SK-N-SH (cell line): ENCODE data around the gene SERPINB2. TPM values are rescaled to one million over a fixed set of nuclear protein-coding genes. Genes with fewer than 3 reads are reported as not detected.

Experiments
- CTCF ChIA-PET: fragments of 300-600, 350-600 bp; formaldehyde crosslinking; extraction: SDS; loops from one replicate; lab custom pipeline; 2021; lab: Yijun Ruan, JAX
- POLR2A ChIA-PET: fragments of 350-600 bp; sonication (Branson Sonifier 250); formaldehyde crosslinking; extraction: SDS; loops from one replicate; lab custom pipeline; 2020; ENCODE audit warnings: antibody characterized with exemption, inconsistent platforms; lab: Yijun Ruan, JAX
- DNase-seq: peaks from one replicate; pipeline ENCODE4 v3.0.0; 2012
- H2AFZ ChIP-seq: fragments of 200-600 bp; sonication (generic); 2 replicates; pipeline ENCODE4 v1.8.1; 2016; ENCODE audit warnings: antibody characterized with exemption, mild to moderate bottlenecking, low read depth
- H3F3A ChIP-seq: fragments of 200-600 bp; sonication (generic); replicated peaks from 2 replicates; pipeline ENCODE3; 2016; ENCODE audit warnings: antibody characterized with exemption, mild to moderate bottlenecking; ENCODE audit not compliant: insufficient read depth
- H3K27ac ChIP-seq, 2 experiments: fragments of 200-500 bp in 1 of 2; fragments of 200-600 bp in 1 of 2; sonication (Bioruptor generic) in 1 of 2; sonication (generic), shearing (Covaris generic) in 1 of 2; 2 replicates each; pipeline versions ENCODE4 v1.5.1 to v1.6.1; 2014 to 2016; ENCODE audit warnings: low read depth in 2 of 2, inconsistent platforms in 1 of 2, low read length in 1 of 2, mild to moderate bottlenecking in 1 of 2, mixed read lengths in 1 of 2
- H3K27me3 ChIP-seq: fragments of 200-600 bp; sonication (generic), shearing (Covaris generic); 2 replicates; pipeline ENCODE4 v1.6.1; 2016; ENCODE audit warnings: mixed run types; ENCODE audit not compliant: insufficient read depth
- H3K36me3 ChIP-seq, 2 experiments: fragments of 200-500 bp in 1 of 2; fragments of 200-600 bp in 1 of 2; sonication (Bioruptor generic) in 1 of 2; sonication (generic) in 1 of 2; replicated peaks in 1 of 2; 2 replicates each; pipeline versions ENCODE3 to v1.5.1; 2014 to 2016; ENCODE audit warnings: low read length in 1 of 2, mild to moderate bottlenecking in 1 of 2; ENCODE audit not compliant: insufficient read depth in 2 of 2, control insufficient read depth in 1 of 2
- H3K4me1 ChIP-seq, 2 experiments: fragments of 200-500 bp in 1 of 2; fragments of 200-600 bp in 1 of 2; sonication (Bioruptor generic) in 1 of 2; sonication (generic), shearing (Covaris generic) in 1 of 2; 2 replicates each; pipeline versions ENCODE4 v1.5.1 to v1.6.1; 2014 to 2016; ENCODE audit warnings: low read depth in 1 of 2, low read length in 1 of 2, mixed run types in 1 of 2; ENCODE audit not compliant: insufficient read depth in 2 of 2, control insufficient read depth in 1 of 2
- H3K4me2 ChIP-seq: fragments of 200-600 bp; sonication (generic), shearing (Covaris generic); 2 replicates; pipeline ENCODE4 v1.6.1; 2017; ENCODE audit warnings: mixed run types
- H3K4me3 ChIP-seq, 2 experiments: fragments of 200-500 bp in 1 of 2; fragments of 200-600 bp in 1 of 2; sonication (Bioruptor generic) in 1 of 2; sonication (generic), shearing (Covaris generic) in 1 of 2; 2 replicates each; pipeline versions ENCODE4 v1.5.1 to v1.8.1; 2014 to 2016; ENCODE audit warnings: low read depth in 2 of 2, inconsistent platforms in 1 of 2, low read length in 1 of 2, mild to moderate bottlenecking in 1 of 2, mixed read lengths in 1 of 2, moderate library complexity in 1 of 2
- H3K79me2 ChIP-seq: fragments of 200-600 bp; sonication (generic); 2 replicates; pipeline ENCODE4 v1.8.1; 2017; ENCODE audit warnings: mild to moderate bottlenecking; ENCODE audit not compliant: insufficient read depth
- H3K9ac ChIP-seq: fragments of 200-600 bp; sonication (generic); 2 replicates; pipeline ENCODE4 v1.6.1; 2017; ENCODE audit warnings: mixed run types
- H3K9me2 ChIP-seq: fragments of 200-600 bp; sonication (generic); 2 replicates; pipeline ENCODE4 v1.6.1; 2017; ENCODE audit warnings: mixed run types
- H3K9me3 ChIP-seq: fragments of 200-600 bp; sonication (generic); 2 replicates; pipeline ENCODE4 v1.6.1; 2017; ENCODE audit warnings: mixed run types, mild to moderate bottlenecking, moderate library complexity
- H4K20me1 ChIP-seq: fragments of 200-600 bp; sonication (generic); 2 replicates; pipeline ENCODE4 v1.6.1; 2017; ENCODE audit warnings: mild to moderate bottlenecking, mixed run types; ENCODE audit not compliant: insufficient read depth
- ELF1 ChIP-seq: IDR thresholded peaks from 2 replicates; pipeline ENCODE4 v1.4.0; 2012
- EP300 ChIP-seq, 2 experiments: IDR thresholded peaks; 2 replicates each; pipeline versions ENCODE4 v1.4.0 to v1.6.1; 2012; ENCODE audit warnings: borderline replicate concordance in 1 of 2, low read depth in 1 of 2, low read length in 1 of 2
- FOSL2 ChIP-seq: IDR thresholded peaks from 2 replicates; pipeline ENCODE4 v1.4.0; 2012; ENCODE audit warnings: low read depth, mild to moderate bottlenecking, moderate library complexity, borderline replicate concordance
- NRF1 ChIP-seq: IDR thresholded peaks from 2 replicates; pipeline ENCODE4 v1.6.1; 2012; ENCODE audit warnings: low read depth, mild to moderate bottlenecking, low read length
- POLR2AphosphoS5 ChIP-seq: IDR thresholded peaks from 2 replicates; pipeline ENCODE4 v1.6.1; 2012; ENCODE audit warnings: low read depth, low read length
- RCOR1 ChIP-seq: fragments of 150-350 bp; IDR thresholded peaks from 2 replicates; pipeline ENCODE4 v1.6.1; 2017; ENCODE audit warnings: antibody characterized with exemption, low read length
- RFX5 ChIP-seq: IDR thresholded peaks from 2 replicates; pipeline ENCODE4 v1.6.1; 2012; ENCODE audit warnings: mild to moderate bottlenecking, improper control_type of control experiment, low read length
- RXRA ChIP-seq: IDR thresholded peaks from 2 replicates; pipeline ENCODE4 v1.4.0; 2012; ENCODE audit warnings: low read depth, mild to moderate bottlenecking, borderline replicate concordance
- USF1 ChIP-seq: IDR thresholded peaks from 2 replicates; pipeline ENCODE4 v1.4.0; 2012; ENCODE audit warnings: low read depth, borderline replicate concordance
- WGBS: methylation state at CpG from one replicate; pipeline ENCODE4 v1.1.6; 2017; ENCODE audit warnings: low lambda C conversion rate; 5-methylcytosine and 5-hydroxymethylcytosine counted together
- polyA plus RNA-seq, 3 experiments: library from polyadenylated mRNA; depleted of rRNA; stranded (reverse); fragments of >200 nt; gene quantifications; 2 replicates each; pipeline ENCODE4 v1.2.3, GENCODE V29; 2012
- TF ChIP-seq, protein P1 (sequence below): IDR thresholded peaks from 2 replicates; pipeline ENCODE4; 2012

The SERPINB2 gene
- polyA plus RNA-seq, 1 of the 3 experiments (the other 2 are of a cell fraction): 5.9 TPM

- Histone ChIP-seq H3K36me3 (no peaks in the 10 kb centered on the region), H3F3A (no peaks in the 10 kb centered on the region), H4K20me1 (no peaks in the 10 kb centered on the region), H3K9ac (no peak overlapping the region), H3K79me2 (no peaks in the 10 kb centered on the region), H3K4me2 (no peak overlapping the region), H3K9me2 (no peaks in the 10 kb centered on the region), H3K27ac (no peak overlapping the region), H3K4me1 (no peaks in the 10 kb centered on the region), H3K27me3 (no peaks in the 10 kb centered on the region), H3K9me3 (no peaks in the 10 kb centered on the region), H2AFZ (no peak overlapping the region), H3K4me3 (no peak overlapping the region)
- ChIA-PET POLR2A (no interaction called here), CTCF (interaction anchor here (1.2 kb wide), 1 partner anchor 26 kb away, joined by 5 read pairs; no protein-coding TSS in a partner anchor)
- TF ChIP-seq, protein P1, sequence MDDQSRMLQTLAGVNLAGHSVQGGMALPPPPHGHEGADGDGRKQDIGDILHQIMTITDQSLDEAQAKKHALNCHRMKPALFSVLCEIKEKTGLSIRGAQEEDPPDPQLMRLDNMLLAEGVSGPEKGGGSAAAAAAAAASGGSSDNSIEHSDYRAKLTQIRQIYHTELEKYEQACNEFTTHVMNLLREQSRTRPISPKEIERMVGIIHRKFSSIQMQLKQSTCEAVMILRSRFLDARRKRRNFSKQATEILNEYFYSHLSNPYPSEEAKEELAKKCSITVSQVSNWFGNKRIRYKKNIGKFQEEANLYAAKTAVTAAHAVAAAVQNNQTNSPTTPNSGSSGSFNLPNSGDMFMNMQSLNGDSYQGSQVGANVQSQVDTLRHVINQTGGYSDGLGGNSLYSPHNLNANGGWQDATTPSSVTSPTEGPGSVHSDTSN: no peak
- TF ChIP-seq NRF1 (no peak), RCOR1 (no peak), USF1 (no peak)
- no peak for DNase-seq
- WGBS: 2% methylated on average over 2 of the region's 2 CpGs
Measured at GRCh38 chr18:63909870-63910269, 22.4 kb downstream of the SERPINB2 start.

DNA sequence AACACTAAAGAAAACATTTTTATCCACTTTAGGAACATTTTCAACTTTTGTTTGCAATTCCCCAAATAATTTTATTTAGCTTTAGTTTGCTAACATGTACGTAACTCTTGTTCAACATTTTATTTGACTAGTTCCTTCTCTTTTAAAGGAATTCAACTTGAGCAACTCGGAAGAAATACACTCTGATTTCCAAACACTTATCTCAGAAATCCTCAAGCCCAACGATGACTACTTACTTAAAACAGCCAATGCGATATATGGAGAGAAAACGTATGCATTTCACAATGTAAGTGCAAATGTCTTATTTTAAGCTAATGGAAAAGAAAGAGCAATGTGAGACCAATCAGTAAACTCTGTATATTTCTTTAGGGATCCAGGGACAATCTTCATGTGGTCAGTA, 30.3 kb downstream of the SERPINB2 start:
- Histone ChIP-seq H3K9ac (no peak overlapping the region), H3F3A (no peaks in the 10 kb centered on the region), H3K27me3 (no peaks in the 10 kb centered on the region; the same call in 1 of the 2 replicates), H3K4me2 (no peak overlapping the region), H3K9me3 (no peaks in the 10 kb centered on the region), H2AFZ (no peak overlapping the region), H3K4me3 (no peak overlapping the region), H3K9me2 (no peaks in the 10 kb centered on the region), H3K27ac (no peak overlapping the region), H4K20me1 (no peaks in the 10 kb centered on the region), H3K79me2 (no peaks in the 10 kb centered on the region), H3K4me1 (no peaks in the 10 kb centered on the region), H3K36me3 (no peaks in the 10 kb centered on the region)
- TF ChIP-seq EP300 (IDR thresholded peaks at IDR 0.05; ENCODE audit: borderline replicate concordance in 1 of 2, low read depth in 1 of 2, low read length in 1 of 2) (no peak), POLR2AphosphoS5 (no peak), NRF1 (no peak), ELF1 (no peak), FOSL2 (no peak), RXRA (no peak)
- ChIA-PET CTCF (no interaction called here), POLR2A (no interaction called here)
- DNase-seq: no peak
- WGBS: 7% methylated on average over 5 of the region's 5 CpGs

GRCh38 chr18:63922049-63922448, 34.5 kb downstream of the SERPINB2 start:
- Histone ChIP-seq H2AFZ (no peak overlapping the region), H3K79me2 (no peaks in the 10 kb centered on the region), H3K27ac (no peak overlapping the region), H3K4me1 (no peaks in the 10 kb centered on the region), H3K27me3 (no peaks in the 10 kb centered on the region; the same call in 1 of the 2 replicates), H3K9me3 (no peaks in the 10 kb centered on the region), H3K36me3 (no peaks in the 10 kb centered on the region), H3K4me3 (no peak overlapping the region), H3K4me2 (no peak overlapping the region), H3K9ac (no peak overlapping the region), H4K20me1 (no peaks in the 10 kb centered on the region), H3K9me2 (0 out of 2 replicates have a peak, but pooled peaks cover 4% of the 10 kb centered on the region), H3F3A (no peaks in the 10 kb centered on the region)
- ChIA-PET CTCF (interaction anchor here (1.2 kb wide), 1 partner anchor 14 kb away, joined by 3 read pairs; no protein-coding TSS in a partner anchor), POLR2A (no interaction called here)
- no peak for TF ChIP-seq RFX5
- WGBS: 17% methylated on average over 2 of the region's 2 CpGs
- no peak for DNase-seq
